ENCODE measurements around the gene PLEKHA8. TPM values are rescaled to one million over a fixed set of nuclear protein-coding genes. Genes with fewer than 3 reads are reported as not detected.

Gene PLEKHA8
- total and polyA plus RNA-seq, 2 of the 8 experiments (the other 6 are each of a cell fraction or from before 2014, with no cell fraction given) = 10.7 to 44.0 TPM

DNA sequence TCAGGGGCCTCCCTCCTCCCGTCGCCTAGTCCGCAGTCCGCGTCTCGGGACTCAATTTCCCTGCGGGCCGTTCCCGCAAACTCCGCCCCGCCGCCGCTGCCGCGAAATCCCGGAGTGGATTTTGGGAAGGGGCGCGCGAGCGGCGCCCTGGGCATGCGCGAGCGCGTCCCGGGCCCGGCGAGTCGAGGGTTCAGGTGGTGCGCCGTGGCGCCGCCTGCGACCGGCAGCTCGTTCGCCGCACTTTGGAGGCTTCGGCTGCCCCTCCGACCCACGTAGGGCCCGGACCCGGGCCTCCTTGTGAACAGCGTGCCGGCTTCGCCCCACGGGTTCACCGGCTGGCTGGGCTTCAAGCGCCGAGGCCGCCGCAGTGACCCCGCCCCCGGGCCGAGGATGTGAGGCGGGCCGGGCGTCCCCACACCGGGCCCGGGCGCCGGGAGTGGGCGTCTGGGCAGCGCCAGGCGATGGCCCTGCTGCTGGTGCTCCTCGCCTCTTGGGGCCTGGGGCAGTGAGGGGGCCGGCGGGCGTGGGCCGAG lies at the start of gene PLEKHA8 (continued):
- TF ChIP-seq CTCF (IDR thresholded peaks at IDR 0.05; ENCODE audit: control extremely low read depth in 1 of 3, insufficient read depth in 1 of 3, low read depth in 1 of 3, low read length in 3 of 3) (no peak; a peak in 1 of 4 replicates), SP4 (IDR thresholded peaks at IDR 0.05; ENCODE audit: low read length) (peak; percentile 85; the same call in 1 of the 2 replicates), SIN3A (conservative IDR thresholded peaks at IDR 0.05 in 1 of 2, IDR thresholded peaks at IDR 0.05 in 1 of 2; ENCODE audit: low read depth in 1 of 2, low read length in 2 of 2) (peak; percentile 57 to 74; a peak in 1 of 4 replicates), ASH2L (IDR thresholded peaks at IDR 0.05; ENCODE audit: low read length) (peak; percentile 74), SP1 (IDR thresholded peaks at IDR 0.05; ENCODE audit: low read depth, low read length) (peak; percentile 98), NRF1 (IDR thresholded peaks at IDR 0.05; ENCODE audit: low read depth, low read length) (peak; percentile 78), SIX5 (IDR thresholded peaks at IDR 0.05; ENCODE audit: low read depth, low read length) (peak; percentile 43; the same call in 1 of the 2 replicates), SRF (IDR thresholded peaks at IDR 0.05; ENCODE audit: low read depth, low read length) (0 out of 2 replicates have a peak, but pooled peaks have one; percentile 7), KDM4A (IDR thresholded peaks at IDR 0.05; ENCODE audit: low read depth, low read length, severe bottlenecking) (peak; percentile 79), MAFK (IDR thresholded peaks at IDR 0.05; ENCODE audit: low read depth, low read length) (no peak), KDM1A (IDR thresholded peaks at IDR 0.05; ENCODE audit: borderline replicate concordance, low read length) (no peak; the same call in 1 of the 2 replicates)
